HepG2 (cell line): ENCODE measurements around the gene ZG16. TPM values are rescaled to one million over a fixed set of nuclear protein-coding genes. Genes with fewer than 3 reads are reported as not detected.

Source experiments
- ATAC-seq: fragments of 200-7000 bp; cut with Tn5 transposase; 3 replicates; pipeline ENCODE4 v1.9.1; 2020; ENCODE audit warnings: mild to moderate bottlenecking, moderate library complexity
- BruUV-seq: library from RNA; stranded (reverse); fragments of 400-500 nt; replicated peaks from 2 replicates; lab custom pipeline; 2021; lab: Mats Ljungman, UMichigan
- CTCF ChIA-PET: fragments of 300-600 bp; formaldehyde crosslinking; extraction: SDS; loops from one replicate; lab custom pipeline; 2021; ENCODE audit warnings: low total read pairs, inconsistent platforms, low intra/inter-chr PET ratio; lab: Yijun Ruan, JAX
- POLR2A ChIA-PET: fragments of 350-600 bp; sonication (Branson Sonifier 250); formaldehyde crosslinking; loops from one replicate; lab custom pipeline; 2020; ENCODE audit warnings: antibody characterized with exemption, inconsistent platforms; lab: Yijun Ruan, JAX
- DNase-seq: peaks from one replicate; pipeline ENCODE4 v3.0.0-alpha.2; 2015; ENCODE audit warnings: low spot score
- FAIRE-seq: peaks from 3 replicates; lab custom pipeline; 2011; peaks lifted over from hg19 to GRCh38; lab: Jason Lieb, UNC
- H2AFZ ChIP-seq: one replicate; pipeline ENCODE4 v1.6.1; 2011; ENCODE audit warnings: low read length, inconsistent platforms
- H3K27ac ChIP-seq: fragments of 300-600 bp; 3 replicates; pipeline ENCODE4 v1.8.0; 2011; ENCODE audit warnings: mixed run types, mild to moderate bottlenecking, mixed read lengths, low read length, inconsistent platforms; ENCODE audit not compliant: insufficient read depth; ENCODE audit errors: extremely low read length
- H3K27me3 ChIP-seq, 2 experiments: fragments of 200-600 bp in 1 of 2; 2 replicates in 1 of 2; 3 replicates in 1 of 2; pipeline versions ENCODE4 v1.6.0 to v1.8.0; 2011; ENCODE audit warnings: low read length in 2 of 2, mild to moderate bottlenecking in 2 of 2, moderate library complexity in 2 of 2, inconsistent platforms in 1 of 2; ENCODE audit not compliant: insufficient read depth in 2 of 2, control insufficient read depth in 1 of 2
- H3K36me3 ChIP-seq, 2 experiments: fragments of 200-600 bp in 1 of 2; replicated peaks in 1 of 2; 2 replicates in 1 of 2; 3 replicates in 1 of 2; pipeline versions ENCODE4 v1.5.1 to v1.8.0; 2011; ENCODE audit warnings: low read length in 2 of 2, inconsistent platforms in 1 of 2; ENCODE audit not compliant: insufficient read depth in 2 of 2, control insufficient read depth in 1 of 2
- H3K4me1 ChIP-seq: 2 replicates; pipeline ENCODE4 v1.5.1; 2012; ENCODE audit warnings: low read length, inconsistent platforms; ENCODE audit not compliant: insufficient read depth
- H3K4me2 ChIP-seq: 2 replicates; pipeline ENCODE4 v1.6.0; 2011; ENCODE audit warnings: low read depth, low read length, inconsistent platforms
- H3K4me3 ChIP-seq, 3 experiments: fragments of 200-600 bp in 1 of 3; sonication (generic), shearing (Covaris generic) in 1 of 3; replicated peaks in 1 of 3; 2 replicates each; pipeline ENCODE4 v1.5.1; 2011 to 2016; ENCODE audit warnings: low read length in 3 of 3, inconsistent platforms in 2 of 3, low read depth in 2 of 3, mild to moderate bottlenecking in 2 of 3, control low read depth in 1 of 3, mixed read lengths in 1 of 3; ENCODE audit not compliant: insufficient read depth in 1 of 3
- H3K79me2 ChIP-seq: one replicate; pipeline ENCODE4 v1.6.1; 2011; ENCODE audit warnings: low read length, inconsistent platforms; ENCODE audit not compliant: insufficient read depth
- H3K9ac ChIP-seq: 2 replicates; pipeline ENCODE4 v1.6.0; 2011; ENCODE audit warnings: mild to moderate bottlenecking, low read depth, low read length, inconsistent platforms; ENCODE audit not compliant: insufficient read depth
- H3K9me3 ChIP-seq: 2 replicates; pipeline ENCODE4 v1.5.1; 2012; ENCODE audit warnings: mild to moderate bottlenecking, low read length
- H4K20me1 ChIP-seq: 2 replicates; pipeline ENCODE4 v1.6.0; 2011; ENCODE audit warnings: inconsistent platforms, mild to moderate bottlenecking, low read length, moderate library complexity; ENCODE audit not compliant: insufficient read depth
- CCDC6 ChIP-seq: sonication (generic); formaldehyde crosslinking; IDR thresholded peaks from 2 replicates; pipeline ENCODE4 v1.8.1; 2022; ENCODE audit warnings: mild to moderate bottlenecking, missing genetic modification reagents, moderate library complexity
- DMTF1 ChIP-seq: sonication (generic); formaldehyde crosslinking; IDR thresholded peaks from 2 replicates; pipeline ENCODE4 v1.4.0; 2020; ENCODE audit warnings: mild to moderate bottlenecking, missing genetic modification reagents
- GMEB2 ChIP-seq: IDR thresholded peaks from 2 replicates; pipeline ENCODE4 v1.6.1; 2016; ENCODE audit warnings: missing biosample characterization, missing genetic modification reagents, low read depth
- HHEX ChIP-seq: IDR thresholded peaks from 2 replicates; pipeline ENCODE4 v1.6.1; 2016; ENCODE audit warnings: control low read depth
- HIC2 ChIP-seq: sonication (generic); formaldehyde crosslinking; IDR thresholded peaks from 2 replicates; pipeline ENCODE4 v1.9.0; 2022; ENCODE audit warnings: low read depth, missing genetic modification reagents
- HNF1B ChIP-seq: sonication (generic); formaldehyde crosslinking; IDR thresholded peaks from 2 replicates; pipeline ENCODE4 v1.5.1; 2020; ENCODE audit warnings: mild to moderate bottlenecking, moderate library complexity, missing genetic modification reagents
- HNF4A ChIP-seq: sonication (generic); formaldehyde crosslinking; IDR thresholded peaks from 2 replicates; pipeline ENCODE4 v1.4.0; 2020; ENCODE audit warnings: missing genetic modification reagents
- KDM3A ChIP-seq: IDR thresholded peaks from 2 replicates; pipeline ENCODE4 v1.6.1; 2018; ENCODE audit warnings: low read depth, missing compliant biosample characterization
- NFE2L2 ChIP-seq: fragments of 150-350 bp; IDR thresholded peaks from 2 replicates; pipeline ENCODE4 v1.6.1; 2014; ENCODE audit warnings: low read length
- NPAS2 ChIP-seq: sonication (generic); formaldehyde crosslinking; IDR thresholded peaks from 2 replicates; pipeline ENCODE4 v1.8.0; 2022; ENCODE audit warnings: mild to moderate bottlenecking, missing genetic modification reagents, borderline replicate concordance
- SIX1 ChIP-seq: sonication (generic); formaldehyde crosslinking; IDR thresholded peaks from 2 replicates; pipeline ENCODE4 v1.4.0; 2020; ENCODE audit warnings: missing genetic modification reagents, borderline replicate concordance
- ZKSCAN1 ChIP-seq: fragments of 150-350 bp; IDR thresholded peaks from 2 replicates; pipeline ENCODE4 v1.6.1; 2014; ENCODE audit warnings: low read length
- ZMAT5 ChIP-seq: sonication (generic); formaldehyde crosslinking; IDR thresholded peaks from 2 replicates; pipeline ENCODE4 v1.5.0; 2020; ENCODE audit warnings: mild to moderate bottlenecking, low read depth, missing genetic modification reagents, borderline replicate concordance
- ZNF20 ChIP-seq: sonication (generic); formaldehyde crosslinking; IDR thresholded peaks from 2 replicates; pipeline ENCODE4 v1.4.0; 2020; ENCODE audit warnings: mild to moderate bottlenecking, moderate library complexity, missing genetic modification reagents
- ZNF460 ChIP-seq: sonication (generic); formaldehyde crosslinking; IDR thresholded peaks from 2 replicates; pipeline ENCODE4 v1.5.1; 2020; ENCODE audit warnings: missing genetic modification reagents, mild to moderate bottlenecking, borderline replicate concordance
- ZNF501 ChIP-seq: sonication (generic); formaldehyde crosslinking; IDR thresholded peaks from 2 replicates; pipeline ENCODE4 v1.5.1; 2020; ENCODE audit warnings: mild to moderate bottlenecking, moderate library complexity, missing genetic modification reagents
- ZSCAN29 ChIP-seq: sonication (generic); formaldehyde crosslinking; conservative IDR thresholded peaks from 2 replicates; pipeline ENCODE4 v1.4.0; 2020; ENCODE audit warnings: mild to moderate bottlenecking, missing genetic modification reagents
- WGBS: methylation state at CpG from one replicate; pipeline ENCODE4 v1.1.6; 2017; ENCODE audit warnings: low lambda C conversion rate; 5-methylcytosine and 5-hydroxymethylcytosine counted together
- in situ Hi-C: cut with HindIII; loops from 2 replicates; pipeline ENCODE4 v1.10.0; 2017; ENCODE audit warnings: low pct_unique_long_range_greater_than_20kb; ENCODE audit not compliant: extremely low pct_ligation_motif_present
- intact Hi-C: fragments of 100-400 bp; cut with micrococcal nuclease; formaldehyde crosslinking; loops from one replicate; pipeline ENCODE4 v1.10.0; 2022; ENCODE audit not compliant: unreplicated experiment
- polyA plus RNA-seq, 8 experiments: library from polyadenylated mRNA; depleted of rRNA in 3 of 8; stranded (reverse) in 7 of 8; unstranded in 1 of 8; fragments of >200 nt; fragmentation: Illumina TruSeq in 4 of 8; extraction: Trizol in 4 of 8; gene quantifications; 2 replicates each; pipeline versions ENCODE4 v1.2.1 to v1.2.3, GENCODE V29; 2011 to 2016; ENCODE audit warnings: low read depth in 4 of 8, missing spikeins in 1 of 8, mixed read lengths in 1 of 8; ENCODE audit not compliant: insufficient read depth in 1 of 8
- total RNA-seq, 5 experiments: library from RNA; depleted of rRNA; stranded (reverse); fragments of >200 nt; fragmentation: Illumina TruSeq; extraction: Trizol; gene quantifications; 2 replicates each; pipeline ENCODE4 v1.2.3, GENCODE V29; 2016; ENCODE audit warnings: low read depth in 1 of 5

The ZG16 gene
- total and polyA plus RNA-seq, 2 of the 13 experiments (the other 11 are each of a cell fraction or from before 2014, with no cell fraction given) = 0.04 to 0.07 TPM

GRCh38 chr16:29794231-29794710, 16.2 kb downstream of the ZG16 start:
- FAIRE-seq = no peak
- no peak for DNase-seq
- TF ChIP-seq SIX1 (CRISPR knock-in tag) (no peak), DMTF1 (CRISPR knock-in tag) (no peak), ZNF20 (CRISPR knock-in tag) (no peak), NPAS2 (CRISPR knock-in tag) (no peak), ZNF501 (CRISPR knock-in tag) (no peak), KDM3A (no peak), GMEB2 (CRISPR knock-in tag) (no peak), CCDC6 (CRISPR knock-in tag) (no peak), ZNF460 (CRISPR knock-in tag) (peak; percentile 85; the same call in 1 of the 2 replicates), HNF4A (CRISPR knock-in tag) (no peak), HNF1B (CRISPR knock-in tag) (no peak), NFE2L2 (no peak), ZMAT5 (no peak), HIC2 (CRISPR knock-in tag) (no peak), ZKSCAN1 (peak; percentile 77), HHEX (no peak), ZSCAN29 (no peak)

More at GRCh38 chr16:29794231-29794710, 16.2 kb downstream of the ZG16 start:
- Histone ChIP-seq H3K9me3 (no peaks in the 10 kb centered on the region), H3K4me1 (peaks cover 48% of the 10 kb centered on the region), H3K4me3 (no peak overlapping the region), H4K20me1 (no peaks in the 10 kb centered on the region), H3K36me3 (peaks cover 21 to 39% of the 10 kb centered on the region in 2 experiments), H3K79me2 (peaks cover 64% of the 10 kb centered on the region), H3K9ac (no peak overlapping the region), H3K27ac (peak overlapping the region; percentile 12), H3K4me2 (no peak overlapping the region), H2AFZ (no peak overlapping the region), H3K27me3 (no peaks in the 10 kb centered on the region; a peak in 1 of 5 replicates)
- no TSS peak for BruUV-seq
- ChIA-PET CTCF (no interaction called here), POLR2A (interaction anchor here (2.9 to 3.9 kb wide), 2 partner anchors 10 to 22 kb away, joined by 12 to 14 read pairs; partner anchors contain the start of gene PAGR1)
- ATAC-seq = no peak
- 98% methylated on average over 3 of the region's 3 CpGs for WGBS
- intact Hi-C loops (loop anchor here (5.0 kb wide), 1 partner anchor 57 kb away; no protein-coding TSS in a partner anchor), in situ Hi-C loops (no loop called here)
